IMR-90 (cell line): Measurements from ENCODE around the gene LAMC3.

ENCODE experiments used
- CHD1 ChIP-seq: IDR thresholded peaks from 2 replicates; pipeline ENCODE4 v1.6.1; 2012; ENCODE audit warnings: low read depth, low read length, improper control_type of control experiment
- MAFK ChIP-seq: IDR thresholded peaks from 2 replicates; pipeline ENCODE4 v1.6.1; 2012; ENCODE audit warnings: low read depth, low read length, improper control_type of control experiment
- MAZ ChIP-seq: IDR thresholded peaks from 2 replicates; pipeline ENCODE4 v1.6.1; 2012; ENCODE audit warnings: low read depth, mild to moderate bottlenecking, low read length, improper control_type of control experiment, moderate library complexity, borderline replicate concordance
- MXI1 ChIP-seq: IDR thresholded peaks from 2 replicates; pipeline ENCODE4 v1.6.1; 2012; ENCODE audit warnings: low read depth, mild to moderate bottlenecking, low read length, moderate library complexity, borderline replicate concordance
- POLR2A ChIP-seq: IDR thresholded peaks from 2 replicates; pipeline ENCODE4 v1.6.1; 2012; ENCODE audit warnings: mild to moderate bottlenecking, low read depth, low read length
- RAD21 ChIP-seq: IDR thresholded peaks from 2 replicates; pipeline ENCODE4 v1.6.1; 2012; ENCODE audit warnings: low read length, improper control_type of control experiment
- RCOR1 ChIP-seq: IDR thresholded peaks from 2 replicates; pipeline ENCODE4 v1.6.1; 2012; ENCODE audit warnings: mild to moderate bottlenecking, low read length, improper control_type of control experiment; ENCODE audit not compliant: insufficient replicate concordance
- RFX5 ChIP-seq: IDR thresholded peaks from 2 replicates; pipeline ENCODE4 v1.8.0; 2012; ENCODE audit warnings: low read depth, mild to moderate bottlenecking, low read length, moderate library complexity
- SMC3 ChIP-seq: fragments of 150-350 bp; IDR thresholded peaks from 2 replicates; pipeline ENCODE4 v1.6.1; 2016; ENCODE audit warnings: low read depth, mild to moderate bottlenecking, antibody characterized with exemption, low read length, moderate library complexity
- TF ChIP-seq, protein P1 (sequence below): conservative IDR thresholded peaks from 2 replicates; pipeline ENCODE4 v1.5.1; 2012; ENCODE audit warnings: mild to moderate bottlenecking, low read depth, low read length, improper control_type of control experiment
- TF ChIP-seq, protein P2 (sequence below): fragments of 150-350 bp; IDR thresholded peaks from 2 replicates; pipeline ENCODE4 v1.6.1; 2017; ENCODE audit warnings: mild to moderate bottlenecking, antibody characterized with exemption, low read length, low read depth

DNA sequence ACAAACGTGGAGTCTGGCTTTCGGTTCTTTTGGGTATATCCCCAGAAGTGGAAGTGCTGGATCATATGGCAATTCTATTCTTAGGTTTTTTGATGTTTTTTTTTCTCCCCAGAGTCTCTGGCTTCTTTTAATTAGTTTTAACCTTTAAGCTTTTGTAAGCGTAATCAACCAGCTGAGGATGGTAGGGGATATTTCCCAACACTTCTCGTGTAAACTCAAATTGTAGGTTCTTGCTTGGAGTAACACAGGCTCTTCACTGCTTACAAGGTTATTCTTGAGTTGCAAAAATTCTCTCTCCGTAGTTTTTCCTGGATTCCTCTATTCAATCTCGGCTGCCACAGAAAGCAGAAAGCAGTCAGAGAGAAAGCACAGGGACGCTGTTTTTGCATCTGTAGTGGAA lies 11.9 kb downstream of the LAMC3 start:
- TF ChIP-seq POLR2A (no peak), SMC3 (no peak), MAZ (no peak), RAD21 (no peak), RFX5 (no peak), MXI1 (no peak), CHD1 (no peak), MAFK (no peak), RCOR1 (no peak)
- TF ChIP-seq, protein P1, sequence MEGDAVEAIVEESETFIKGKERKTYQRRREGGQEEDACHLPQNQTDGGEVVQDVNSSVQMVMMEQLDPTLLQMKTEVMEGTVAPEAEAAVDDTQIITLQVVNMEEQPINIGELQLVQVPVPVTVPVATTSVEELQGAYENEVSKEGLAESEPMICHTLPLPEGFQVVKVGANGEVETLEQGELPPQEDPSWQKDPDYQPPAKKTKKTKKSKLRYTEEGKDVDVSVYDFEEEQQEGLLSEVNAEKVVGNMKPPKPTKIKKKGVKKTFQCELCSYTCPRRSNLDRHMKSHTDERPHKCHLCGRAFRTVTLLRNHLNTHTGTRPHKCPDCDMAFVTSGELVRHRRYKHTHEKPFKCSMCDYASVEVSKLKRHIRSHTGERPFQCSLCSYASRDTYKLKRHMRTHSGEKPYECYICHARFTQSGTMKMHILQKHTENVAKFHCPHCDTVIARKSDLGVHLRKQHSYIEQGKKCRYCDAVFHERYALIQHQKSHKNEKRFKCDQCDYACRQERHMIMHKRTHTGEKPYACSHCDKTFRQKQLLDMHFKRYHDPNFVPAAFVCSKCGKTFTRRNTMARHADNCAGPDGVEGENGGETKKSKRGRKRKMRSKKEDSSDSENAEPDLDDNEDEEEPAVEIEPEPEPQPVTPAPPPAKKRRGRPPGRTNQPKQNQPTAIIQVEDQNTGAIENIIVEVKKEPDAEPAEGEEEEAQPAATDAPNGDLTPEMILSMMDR: no peak
- TF ChIP-seq, protein P2, sequence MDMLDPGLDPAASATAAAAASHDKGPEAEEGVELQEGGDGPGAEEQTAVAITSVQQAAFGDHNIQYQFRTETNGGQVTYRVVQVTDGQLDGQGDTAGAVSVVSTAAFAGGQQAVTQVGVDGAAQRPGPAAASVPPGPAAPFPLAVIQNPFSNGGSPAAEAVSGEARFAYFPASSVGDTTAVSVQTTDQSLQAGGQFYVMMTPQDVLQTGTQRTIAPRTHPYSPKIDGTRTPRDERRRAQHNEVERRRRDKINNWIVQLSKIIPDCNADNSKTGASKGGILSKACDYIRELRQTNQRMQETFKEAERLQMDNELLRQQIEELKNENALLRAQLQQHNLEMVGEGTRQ: no peak
